Skeletal muscle satellite cell (primary cell): ENCODE measurements around the gene COPZ2. TPM values are rescaled to one million over a fixed set of nuclear protein-coding genes. Genes with fewer than 3 reads are reported as not detected.
A peak's percentile ranks its signal among the peaks of the same experiment; 100 is the strongest.
"Not testable (repeated sequence)": the region's sequence is repeated elsewhere in the genome, so short reads cannot be mapped to it uniquely, and the experiment has no call there.

ENCODE experiments used
- H3K27me3 ChIP-seq: 2 replicates; pipeline ENCODE4 v1.7.0; 2013; ENCODE audit warnings: low read length; ENCODE audit not compliant: control insufficient read depth, insufficient read depth
- H3K36me3 ChIP-seq: 2 replicates; pipeline ENCODE4 v1.7.0; 2013; ENCODE audit warnings: mild to moderate bottlenecking, control low read depth, low read length; ENCODE audit not compliant: insufficient read depth
- H3K4me1 ChIP-seq: 2 replicates; pipeline ENCODE4 v1.7.0; 2013; ENCODE audit warnings: low read length; ENCODE audit not compliant: control insufficient read depth, insufficient read depth
- H3K4me2 ChIP-seq: 2 replicates; pipeline ENCODE4 v1.7.0; 2013; ENCODE audit warnings: mild to moderate bottlenecking, low read length
- H3K4me3 ChIP-seq: 2 replicates; pipeline ENCODE4 v1.7.0; 2013; ENCODE audit warnings: low read length
- H3K9ac ChIP-seq: 2 replicates; pipeline ENCODE4 v1.7.0; 2013; ENCODE audit warnings: mild to moderate bottlenecking, low read depth, low read length, moderate library complexity
- H3K9me3 ChIP-seq: replicated peaks from 2 replicates; pipeline ENCODE4 v1.7.0; 2013; ENCODE audit warnings: mild to moderate bottlenecking, control low read depth, low read length
- total RNA-seq: library from RNA; depleted of rRNA; stranded (reverse); fragments of >200 nt; gene quantifications from 2 replicates; pipeline ENCODE4 v1.2.3, GENCODE V29; 2012; rRNA removed

COPZ2 gene
- 22.6 and 47.8 TPM in 2 replicates for total RNA-seq

DNA sequence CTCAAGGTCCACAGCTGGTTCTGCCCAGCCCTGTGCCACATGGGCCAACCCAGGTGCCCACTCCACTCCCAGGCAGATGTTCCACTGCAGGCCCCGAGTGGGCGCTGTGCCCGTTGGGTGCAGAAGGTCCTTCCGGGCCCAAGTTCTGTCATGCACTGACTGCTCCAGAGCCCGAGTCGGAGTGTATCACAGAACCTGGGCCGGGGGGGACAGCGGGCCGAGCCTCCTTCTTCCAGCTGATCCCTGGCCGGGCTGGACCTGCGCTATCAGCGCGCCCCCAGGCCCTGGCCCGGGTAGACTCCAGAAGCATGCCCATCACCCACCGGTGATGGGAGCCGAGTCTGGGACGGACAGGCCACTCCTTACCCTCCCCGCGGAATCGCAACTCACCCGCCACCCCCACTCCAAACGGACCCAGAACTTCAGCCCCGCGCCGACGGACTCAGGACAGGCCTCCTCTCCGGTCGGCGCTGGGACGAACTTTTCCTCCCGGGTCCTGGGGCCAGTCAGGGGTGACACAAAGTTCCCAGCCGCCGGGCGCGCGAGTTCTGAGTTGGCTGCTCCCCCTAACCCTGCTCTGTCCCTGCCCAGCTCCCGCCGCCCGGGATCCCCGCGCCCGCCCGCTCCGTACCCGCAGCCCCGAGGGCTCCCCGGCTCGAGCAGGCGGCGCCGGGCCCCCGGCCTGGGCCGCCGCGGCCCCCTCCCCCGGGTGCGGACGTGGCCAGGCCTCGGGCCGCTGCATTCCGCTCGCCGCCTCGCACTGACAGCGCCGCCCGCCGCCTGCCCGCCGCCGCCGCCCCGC, at the start of gene COPZ2:
Gene COPZ2, minus strand, starts transcription at position 762 of the 802 bp plus-strand sequence. Its CDS starts 20 bp downstream, at position 742.
- Histone ChIP-seq H3K36me3 (peaks cover 10% of the 10 kb centered on the region), H3K9ac (peak within 1 kb of the TSS; percentile 90), H3K27me3 (no peaks in the 10 kb centered on the region), H3K9me3 (no peaks in the 10 kb centered on the region), H3K4me2 (peak within 1 kb of the TSS; percentile 87), H3K4me1 (peaks cover 13% of the 10 kb centered on the region), H3K4me3 (peak within 1 kb of the TSS; percentile 92)

- Histone ChIP-seq H3K4me1 (peaks cover 3% of the 10 kb centered on the region), H3K36me3 (no peaks in the 10 kb centered on the region), H3K27me3 (no peaks in the 10 kb centered on the region), H3K4me3 (no peak overlapping the region), H3K4me2 (no peak overlapping the region), H3K9me3 (no peaks in the 10 kb centered on the region), H3K9ac (no peak overlapping the region)
These were observed 47.3 kb upstream of the COPZ2 start for GRCh38 chr17:48084932-48085331.

GRCh38 chr17:48081858-48082257, 44.3 kb upstream of the COPZ2 start:
- Histone ChIP-seq H3K27me3 (no peaks in the 10 kb centered on the region), H3K4me1 (peaks cover 3% of the 10 kb centered on the region), H3K36me3 (no peaks in the 10 kb centered on the region), H3K4me3 (no peak overlapping the region), H3K4me2 (no peak overlapping the region), H3K9ac (no peak overlapping the region), H3K9me3 (no peaks in the 10 kb centered on the region)

GRCh38 chr17:48077152-48077551, 39.6 kb upstream of the COPZ2 start:
- H3K9ac ChIP-seq, H3K4me3 ChIP-seq, H3K9me3 ChIP-seq, H3K4me1 ChIP-seq, H3K27me3 ChIP-seq, H3K4me2 ChIP-seq: not testable (repeated sequence)
- H3K36me3 ChIP-seq = peaks cover 22% of the 10 kb centered on the region

GRCh38 chr17:48074322-48075081, 36.9 kb upstream of the COPZ2 start:
- Histone ChIP-seq H3K9ac (peak overlapping the region; percentile 33), H3K27me3 (no peaks in the 10 kb centered on the region), H3K4me2 (no peak overlapping the region), H3K4me1 (peaks cover 9% of the 10 kb centered on the region), H3K36me3 (peaks cover 38% of the 10 kb centered on the region), H3K4me3 (no peak overlapping the region), H3K9me3 (no peaks in the 10 kb centered on the region)

- H3K27me3 ChIP-seq, H3K4me2 ChIP-seq, H3K9me3 ChIP-seq, H3K4me3 ChIP-seq: not testable (repeated sequence)
- peaks cover 12% of the 10 kb centered on the region for H3K4me1 ChIP-seq
- H3K9ac ChIP-seq = peak overlapping the region; percentile 33
- peaks cover 39% of the 10 kb centered on the region for H3K36me3 ChIP-seq
These were observed 36.0 kb upstream of the COPZ2 start for GRCh38 chr17:48073566-48074094.

DNA sequence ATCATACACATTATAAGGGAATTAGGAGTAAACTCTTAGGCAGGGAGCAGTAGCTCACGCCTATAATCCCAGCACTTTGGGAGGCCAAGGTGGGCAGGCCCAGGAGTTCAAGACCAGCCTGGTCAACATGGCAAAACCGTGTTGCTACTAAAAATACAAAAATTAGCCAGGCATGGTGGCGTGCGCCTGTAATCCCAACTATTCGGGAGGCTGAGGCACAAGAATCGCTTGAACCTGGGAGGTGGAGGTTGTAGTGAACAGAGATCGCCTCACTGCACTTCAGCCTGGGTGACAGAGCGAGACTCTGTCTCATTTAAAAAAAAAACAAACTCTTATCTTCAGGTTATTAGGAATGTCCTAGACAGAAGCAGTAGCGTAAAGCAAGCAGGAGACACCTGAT, 35.2 kb upstream of the COPZ2 start:
- H3K9me3 ChIP-seq, H3K4me3 ChIP-seq, H3K4me2 ChIP-seq, H3K27me3 ChIP-seq, H3K9ac ChIP-seq: not testable (repeated sequence)
- Histone ChIP-seq H3K4me1 (peaks cover 20% of the 10 kb centered on the region), H3K36me3 (peaks cover 39% of the 10 kb centered on the region)

GRCh38 chr17:48071654-48072053, 34.1 kb upstream of the COPZ2 start:
- Histone ChIP-seq H3K4me3 (no peak overlapping the region), H3K4me2 (no peak overlapping the region), H3K4me1 (peaks cover 26% of the 10 kb centered on the region), H3K36me3 (peaks cover 47% of the 10 kb centered on the region), H3K9ac (no peak overlapping the region), H3K27me3 (no peaks in the 10 kb centered on the region), H3K9me3 (no peaks in the 10 kb centered on the region)

GRCh38 chr17:48070195-48070594, 32.6 kb upstream of the COPZ2 start:
- Histone ChIP-seq H3K36me3 (peaks cover 45% of the 10 kb centered on the region), H3K4me3 (no peak overlapping the region), H3K4me2 (no peak overlapping the region), H3K4me1 (peaks cover 39% of the 10 kb centered on the region), H3K27me3 (no peaks in the 10 kb centered on the region), H3K9ac (no peak overlapping the region), H3K9me3 (no peaks in the 10 kb centered on the region)

- Histone ChIP-seq H3K4me1 (peaks cover 34% of the 10 kb centered on the region), H3K9ac (no peak overlapping the region), H3K27me3 (no peaks in the 10 kb centered on the region), H3K4me2 (peak overlapping the region; percentile 32), H3K4me3 (no peak overlapping the region), H3K9me3 (no peaks in the 10 kb centered on the region), H3K36me3 (peaks cover 52% of the 10 kb centered on the region)
These were observed 30.9 kb upstream of the COPZ2 start for GRCh38 chr17:48068491-48068961.

DNA sequence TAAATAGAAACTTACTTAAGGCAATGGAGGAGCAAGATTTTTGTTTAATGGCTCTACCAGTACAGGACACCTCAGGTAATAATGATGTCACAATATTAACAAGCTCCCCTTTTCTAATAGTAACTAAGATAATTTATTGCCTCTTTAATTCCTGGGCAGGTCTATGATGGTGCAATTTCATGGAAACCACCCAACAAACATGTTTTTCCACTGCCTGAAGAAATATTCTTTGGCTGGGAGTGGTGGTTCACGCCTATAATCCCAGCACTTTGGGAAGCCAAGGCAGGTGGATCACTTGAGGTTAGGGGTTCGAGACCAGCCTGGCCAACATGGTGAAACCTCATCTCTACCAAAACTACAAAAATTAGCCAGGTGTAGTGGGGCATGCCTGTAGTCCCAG, 30.2 kb upstream of the COPZ2 start:
- H3K4me3 ChIP-seq, H3K9me3 ChIP-seq, H3K9ac ChIP-seq, H3K27me3 ChIP-seq: not testable (repeated sequence)
- peak overlapping the region; percentile 32 for H3K4me2 ChIP-seq
- H3K36me3 ChIP-seq = peaks cover 54% of the 10 kb centered on the region
- H3K4me1 ChIP-seq = peaks cover 34% of the 10 kb centered on the region
